ENCODE data around the gene B4GALT2. TPM values are rescaled to one million over a fixed set of nuclear protein-coding genes. Genes with fewer than 3 reads are reported as not detected.
A peak's percentile ranks its signal among the peaks of the same experiment; 100 is the strongest.

Gene B4GALT2
- total RNA-seq, 8 experiments from 2014 or later, result 36.6 to 83.3 (median 54.3) TPM

GRCh38 chr1:43949678-43950077 is 29.3 kb upstream of the B4GALT2 start:
- WGBS, 10 experiments, result 0 to 100% (median 87%) methylated on average over 1 to 11 of the region's 13 CpGs; no CpG with 5 or more reads in 3 of the 10 experiments
- in situ Hi-C loops (cut with MboI; ENCODE audit: low pct_unique_long_range_greater_than_20kb in 2 of 9, low sequenced_read_pairs in 9 of 9, unreplicated experiment in 9 of 9), result loop anchor here in 6 of 9 experiments (10.0 to 25.0 kb wide), 3 partner anchors 185 to 412 kb away; partner anchors contain the start of gene PTPRF (in 4 of the 6)
- no peak for ATAC-seq (replicated peaks in 6 of 8)
- Histone ChIP-seq H3K4me1 (replicated peaks in 1 of 2) (peaks cover 37 to 44% of the 10 kb centered on the region in 2 donors), H3K27ac (no peak overlapping the region), H3K4me3 (no peak overlapping the region)

- in situ Hi-C loops (cut with MboI; ENCODE audit: low pct_unique_long_range_greater_than_20kb in 2 of 9, low sequenced_read_pairs in 9 of 9, unreplicated experiment in 9 of 9), result no loop called here
- H3K27ac ChIP-seq, result no peak overlapping the region
- no peak overlapping the region for H3K4me3 ChIP-seq
- H3K4me1 ChIP-seq (replicated peaks in 1 of 2), result peaks cover 29 to 37% of the 10 kb centered on the region in 2 donors
- ATAC-seq (replicated peaks in 6 of 8), result no peak
- whole genome bisulfite sequencing, 10 experiments, result 65 to 100% (median 80%) methylated on average over 1 to 4 of the region's 4 CpGs; no CpG with 5 or more reads in 3 of the 10 experiments
These were observed 27.7 kb upstream of the B4GALT2 start for GRCh38 chr1:43951021-43951985.

- Histone ChIP-seq H3K4me1 (replicated peaks in 1 of 2) (peaks cover 26 to 34% of the 10 kb centered on the region in 2 donors), H3K27ac (peak overlapping the region; percentile 53 to 59), H3K4me3 (peak overlapping the region; percentile 9 to 16 (median 12))
- whole genome bisulfite sequencing, 10 experiments, result 27 to 100% (median 57%) methylated on average over 1 to 8 of the region's 8 CpGs; no CpG with 5 or more reads in 1 of the 10 experiments
- ATAC-seq (replicated peaks in 6 of 8), result peak in 5 of 8 experiments; percentile 96 to 98 (median 96)
- in situ Hi-C loops (cut with MboI; ENCODE audit: low pct_unique_long_range_greater_than_20kb in 2 of 9, low sequenced_read_pairs in 9 of 9, unreplicated experiment in 9 of 9), result no loop called here
These were observed 26.2 kb upstream of the B4GALT2 start for GRCh38 chr1:43952731-43953346.

- in situ Hi-C loops (cut with MboI; ENCODE audit: low pct_unique_long_range_greater_than_20kb in 2 of 9, low sequenced_read_pairs in 9 of 9, unreplicated experiment in 9 of 9), result no loop called here
- no peak for ATAC-seq (replicated peaks in 6 of 8)
- Histone ChIP-seq H3K4me3 (peak overlapping the region; percentile 4 to 13 (median 6)), H3K27ac (peak overlapping the region; percentile 53 to 59), H3K4me1 (replicated peaks in 1 of 2) (peaks cover 21 to 29% of the 10 kb centered on the region in 2 donors)
- WGBS, 10 experiments, result 40 to 100% (median 76%) methylated on average over 1 to 3 of the region's 3 CpGs; no CpG with 5 or more reads in 4 of the 10 experiments
These were observed 25.6 kb upstream of the B4GALT2 start for GRCh38 chr1:43953361-43953760.

GRCh38 chr1:43954036-43954435 is 25.0 kb upstream of the B4GALT2 start:
- WGBS, 10 experiments, result 87 to 100% (median 95%) methylated on average over 1 to 3 of the region's 5 CpGs; no CpG with 5 or more reads in 4 of the 10 experiments
- peak overlapping the region in 1 of 2 donors; percentile 59 for H3K27ac ChIP-seq
- ATAC-seq (replicated peaks in 6 of 8), result no peak
- H3K4me3 ChIP-seq, result no peak overlapping the region
- in situ Hi-C loops (cut with MboI; ENCODE audit: low pct_unique_long_range_greater_than_20kb in 2 of 9, low sequenced_read_pairs in 9 of 9, unreplicated experiment in 9 of 9), result no loop called here
- peaks cover 20 to 27% of the 10 kb centered on the region in 2 donors for H3K4me1 ChIP-seq (replicated peaks in 1 of 2)

- Histone ChIP-seq H3K4me1 (replicated peaks in 1 of 2) (peaks cover 20 to 27% of the 10 kb centered on the region in 2 donors), H3K27ac (no peak overlapping the region), H3K4me3 (no peak overlapping the region)
- 93 to 100% (median 98%) methylated on average over 1 to 8 of the region's 8 CpGs; no CpG with 5 or more reads in 4 of the 10 experiments for WGBS, 10 experiments
- no peak for ATAC-seq (replicated peaks in 6 of 8)
- in situ Hi-C loops (cut with MboI; ENCODE audit: low pct_unique_long_range_greater_than_20kb in 2 of 9, low sequenced_read_pairs in 9 of 9, unreplicated experiment in 9 of 9), result no loop called here
These were observed 22.8 kb upstream of the B4GALT2 start for GRCh38 chr1:43956234-43956633.

- in situ Hi-C loops (cut with MboI; ENCODE audit: low pct_unique_long_range_greater_than_20kb in 2 of 9, low sequenced_read_pairs in 9 of 9, unreplicated experiment in 9 of 9), result no loop called here
- Histone ChIP-seq H3K27ac (no peak overlapping the region), H3K4me1 (replicated peaks in 1 of 2) (peaks cover 20 to 22% of the 10 kb centered on the region in 2 donors)
These were observed 21.5 kb upstream of the B4GALT2 start for GRCh38 chr1:43957407-43958040.

GRCh38 chr1:43958351-43959255 is 20.4 kb upstream of the B4GALT2 start:
- in situ Hi-C loops (cut with MboI; ENCODE audit: low pct_unique_long_range_greater_than_20kb in 2 of 9, low sequenced_read_pairs in 9 of 9, unreplicated experiment in 9 of 9), result no loop called here
- ATAC-seq (replicated peaks in 6 of 8), result peak in 3 of 8 experiments; percentile 49 to 83 (median 62)
- WGBS, 10 experiments, result 75 to 100% (median 92%) methylated on average over 1 to 7 of the region's 9 CpGs; no CpG with 5 or more reads in 1 of the 10 experiments
- Histone ChIP-seq H3K4me1 (replicated peaks in 1 of 2) (peaks cover 9 to 15% of the 10 kb centered on the region in 2 donors), H3K27ac (peak overlapping the region in 1 of 2 donors; percentile 23), H3K4me3 (no peak overlapping the region)

More at GRCh38 chr1:43957407-43958040, 21.5 kb upstream of the B4GALT2 start:
- 67 to 100% (median 90%) methylated on average over 1 to 6 of the region's 7 CpGs; no CpG with 5 or more reads in 4 of the 10 experiments for WGBS, 10 experiments
- peak in 1 of 8 experiments; percentile 40 for ATAC-seq (replicated peaks in 6 of 8)
- H3K4me3 ChIP-seq, result no peak overlapping the region

- 83 to 100% (median 88%) methylated on average over 1 to 5 of the region's 8 CpGs; no CpG with 5 or more reads in 7 of the 10 experiments for WGBS, 10 experiments
- no peak for ATAC-seq (replicated peaks in 6 of 8)
- in situ Hi-C loops (cut with MboI; ENCODE audit: low pct_unique_long_range_greater_than_20kb in 2 of 9, low sequenced_read_pairs in 9 of 9, unreplicated experiment in 9 of 9), result no loop called here
- peaks cover 0 to 2% of the 10 kb centered on the region in 2 donors for H3K4me1 ChIP-seq (replicated peaks in 1 of 2)
- no peak overlapping the region for H3K27ac ChIP-seq
- H3K4me3 ChIP-seq, result no peak overlapping the region
These were observed 18.2 kb upstream of the B4GALT2 start for GRCh38 chr1:43960798-43961197.

- H3K27ac ChIP-seq, result no peak overlapping the region
- no peak for ATAC-seq (replicated peaks in 6 of 8)
- WGBS, 10 experiments, result 60 to 100% (median 95%) methylated on average over 1 to 3 of the region's 3 CpGs; no CpG with 5 or more reads in 3 of the 10 experiments
- H3K4me3 ChIP-seq, result no peak overlapping the region
- in situ Hi-C loops (cut with MboI; ENCODE audit: low pct_unique_long_range_greater_than_20kb in 2 of 9, low sequenced_read_pairs in 9 of 9, unreplicated experiment in 9 of 9), result no loop called here
- peaks cover 0 to 2% of the 10 kb centered on the region in 2 donors for H3K4me1 ChIP-seq (replicated peaks in 1 of 2)
These were observed 17.3 kb upstream of the B4GALT2 start for GRCh38 chr1:43961692-43962091.

GRCh38 chr1:43962324-43962723 is 16.7 kb upstream of the B4GALT2 start:
- peaks cover 0 to 2% of the 10 kb centered on the region in 2 donors for H3K4me1 ChIP-seq (replicated peaks in 1 of 2)
- in situ Hi-C loops (cut with MboI; ENCODE audit: low pct_unique_long_range_greater_than_20kb in 2 of 9, low sequenced_read_pairs in 9 of 9, unreplicated experiment in 9 of 9), result no loop called here
- no peak for ATAC-seq (replicated peaks in 6 of 8)
- no peak overlapping the region for H3K27ac ChIP-seq
- H3K4me3 ChIP-seq, result no peak overlapping the region
- 42 to 92% (median 82%) methylated on average over 1 to 2 of the region's 2 CpGs; no CpG with 5 or more reads in 2 of the 10 experiments for WGBS, 10 experiments
